ENCODE results near the gene MAP3K21.

- TF ChIP-seq TEAD4 (IDR thresholded peaks at IDR 0.05; ENCODE audit: borderline replicate concordance, insufficient read depth) (no peak), CTCF (IDR thresholded peaks at IDR 0.05) (no peak), NRF1 (IDR thresholded peaks at IDR 0.05; ENCODE audit: low read depth, low read length) (no peak), PBX3 (IDR thresholded peaks at IDR 0.05) (no peak), SMC3 (IDR thresholded peaks at IDR 0.05; ENCODE audit: low read depth, low read length) (no peak), USF2 (IDR thresholded peaks at IDR 0.05; ENCODE audit: borderline replicate concordance, low read depth, low read length) (no peak), RAD21 (IDR thresholded peaks at IDR 0.05; ENCODE audit: low read length) (no peak), REST (IDR thresholded peaks at IDR 0.05; ENCODE audit: low read depth, low read length) (no peak)
These were observed 61.6 kb downstream of the MAP3K21 start for GRCh38 chr1:233389169-233389568.

Measured in SK-N-SH (cell line).